Activated CD8-positive, alpha-beta memory T cell treated with anti-CD3 and anti-CD28 coated beads for 1 hour (primary cell): ENCODE measurements around the gene PALLD.

Experiments
- DNase-seq, 2 donors: peaks; one replicate each; pipeline ENCODE4 v3.0.0-alpha.2; 2020; ENCODE audit warnings: low read depth in 1 of 2; ENCODE audit errors: extremely low read depth in 1 of 2

The PALLD gene

GRCh38 chr4:168837922-168838321 lies 341.1 kb downstream of the PALLD start:
- no peak for DNase-seq

GRCh38 chr4:168839758-168840391 lies 343.0 kb downstream of the PALLD start:
- no peak for DNase-seq

- no peak for DNase-seq
These were observed 343.5 kb downstream of the PALLD start for GRCh38 chr4:168840392-168840763.

GRCh38 chr4:168841000-168841671 lies 344.3 kb downstream of the PALLD start:
- no peak for DNase-seq

- DNase-seq = no peak
These were observed 344.8 kb downstream of the PALLD start for GRCh38 chr4:168841672-168842019.

DNA sequence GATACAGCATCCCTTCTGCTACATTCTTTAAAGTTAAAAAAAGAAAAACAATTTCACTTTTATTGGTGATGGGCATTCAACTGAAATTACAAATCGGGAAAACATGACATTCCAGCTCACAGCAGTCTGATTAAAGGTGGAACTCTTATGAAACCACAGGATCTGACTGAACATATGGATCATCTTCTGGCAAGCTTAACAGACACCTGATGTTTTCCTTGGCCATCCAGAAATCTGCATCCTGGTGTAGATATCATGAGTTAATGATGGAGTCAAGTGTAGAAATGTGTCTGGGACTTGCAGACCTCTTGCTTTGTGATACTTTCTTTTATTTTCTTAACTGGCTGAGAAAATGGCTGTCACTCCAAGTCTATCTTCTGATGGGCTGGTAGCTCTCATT lies 345.3 kb downstream of the PALLD start:
- no peak for DNase-seq

DNA sequence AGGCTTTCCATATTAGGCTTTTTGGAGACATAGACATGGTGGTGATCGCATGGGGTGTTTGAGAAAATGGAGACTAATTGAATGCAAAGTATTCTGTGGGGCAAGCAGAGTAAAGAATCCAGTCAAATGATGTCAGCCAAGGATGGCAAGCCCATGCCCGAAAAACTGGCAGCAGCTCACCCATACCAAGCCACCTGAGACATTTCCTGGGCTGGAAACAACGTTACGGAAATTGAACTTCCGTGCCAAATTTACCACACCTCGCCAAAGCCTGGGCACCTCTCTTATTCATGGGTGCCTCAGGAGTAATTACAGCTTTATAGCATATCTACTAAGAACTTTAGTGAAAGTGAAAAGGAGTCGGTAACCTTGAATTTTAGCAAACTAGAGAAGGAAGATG lies 346.8 kb downstream of the PALLD start:
- no peak for DNase-seq

- no peak for DNase-seq
These were observed 347.6 kb downstream of the PALLD start for GRCh38 chr4:168844353-168845049.

DNA sequence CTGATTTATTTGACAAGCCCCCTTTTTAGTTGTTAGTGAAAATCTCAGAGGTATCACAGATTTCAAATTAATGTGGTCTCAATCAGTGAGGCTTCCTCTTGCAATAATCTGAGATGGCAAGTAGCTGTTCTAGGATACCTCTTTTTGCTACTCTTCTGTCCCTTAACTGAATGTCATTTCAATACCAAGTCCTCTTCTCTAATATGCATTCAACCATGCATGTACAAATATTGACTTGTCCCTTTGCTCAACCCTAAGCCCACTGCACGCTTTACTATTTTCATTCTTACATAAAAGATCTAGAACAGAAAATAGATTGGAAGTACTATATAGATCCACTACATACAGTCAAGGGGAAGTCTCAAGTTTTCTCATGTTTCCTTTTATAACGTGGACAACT lies 349.0 kb downstream of the PALLD start:
- DNase-seq = no peak

- no peak for DNase-seq
These were observed 349.6 kb downstream of the PALLD start for GRCh38 chr4:168846414-168846813.

DNA sequence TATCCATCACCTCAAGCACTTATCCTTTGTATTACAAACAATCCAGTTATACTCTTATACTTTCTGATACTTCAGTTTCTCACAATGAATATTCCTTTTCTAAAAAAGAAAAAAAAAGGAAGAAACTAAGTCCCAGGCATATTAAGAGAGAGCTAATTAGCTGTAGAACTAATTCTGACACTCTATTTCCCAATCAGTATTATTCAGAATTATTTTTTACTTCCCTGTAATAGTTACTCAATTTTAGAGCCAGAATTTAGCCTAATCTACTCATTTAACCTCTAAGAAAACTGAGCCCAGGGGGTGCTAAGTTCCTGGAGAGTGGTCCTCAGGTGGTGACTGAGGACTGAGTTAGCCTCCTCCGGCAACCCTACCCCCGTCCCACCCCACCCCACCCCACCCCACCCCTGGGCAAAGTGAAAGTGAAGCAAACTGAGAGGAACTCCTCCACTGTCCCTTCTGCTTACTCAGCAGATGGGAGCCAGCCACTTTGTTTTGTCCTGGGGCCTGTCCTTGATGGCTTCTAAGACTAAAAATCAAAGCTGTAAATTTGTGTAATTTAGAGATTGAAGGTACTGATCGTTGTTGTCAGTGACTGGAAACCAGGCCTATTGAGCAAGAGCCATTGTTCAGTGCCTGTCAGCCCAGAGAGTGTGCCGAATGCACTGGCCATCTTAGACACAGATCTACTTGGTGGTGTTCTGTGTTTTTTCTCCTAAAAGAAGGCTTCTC lies 351.1 kb downstream of the PALLD start:
- DNase-seq = no peak

- DNase-seq = no peak
These were observed 352.3 kb downstream of the PALLD start for GRCh38 chr4:168849030-168849675.

GRCh38 chr4:168849997-168850396 lies 353.1 kb downstream of the PALLD start:
- no peak for DNase-seq

DNA sequence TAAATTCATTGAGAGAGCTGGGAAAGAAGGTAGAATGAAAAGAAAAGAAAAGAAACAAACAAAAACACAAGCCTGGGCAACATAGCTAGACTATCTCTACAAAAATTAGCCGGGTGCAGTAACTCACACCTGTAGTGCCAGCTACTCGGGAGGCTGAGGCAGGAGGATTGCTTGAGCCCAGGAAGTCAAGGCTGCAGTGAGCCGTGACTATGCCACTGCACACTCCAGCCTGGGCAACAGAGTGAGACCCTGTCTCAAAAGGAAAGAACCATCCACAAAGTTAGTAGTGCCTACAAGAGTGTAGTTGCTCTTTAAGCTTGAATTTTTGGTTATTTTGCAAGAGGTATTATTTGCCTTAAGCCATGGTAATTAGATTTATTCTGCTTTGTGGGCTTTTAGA lies 355.5 kb downstream of the PALLD start:
- DNase-seq = no peak

- DNase-seq = no peak
These were observed 356.3 kb downstream of the PALLD start for GRCh38 chr4:168852933-168853713.

- no peak for DNase-seq
These were observed 356.9 kb downstream of the PALLD start for GRCh38 chr4:168853770-168854169.

DNA sequence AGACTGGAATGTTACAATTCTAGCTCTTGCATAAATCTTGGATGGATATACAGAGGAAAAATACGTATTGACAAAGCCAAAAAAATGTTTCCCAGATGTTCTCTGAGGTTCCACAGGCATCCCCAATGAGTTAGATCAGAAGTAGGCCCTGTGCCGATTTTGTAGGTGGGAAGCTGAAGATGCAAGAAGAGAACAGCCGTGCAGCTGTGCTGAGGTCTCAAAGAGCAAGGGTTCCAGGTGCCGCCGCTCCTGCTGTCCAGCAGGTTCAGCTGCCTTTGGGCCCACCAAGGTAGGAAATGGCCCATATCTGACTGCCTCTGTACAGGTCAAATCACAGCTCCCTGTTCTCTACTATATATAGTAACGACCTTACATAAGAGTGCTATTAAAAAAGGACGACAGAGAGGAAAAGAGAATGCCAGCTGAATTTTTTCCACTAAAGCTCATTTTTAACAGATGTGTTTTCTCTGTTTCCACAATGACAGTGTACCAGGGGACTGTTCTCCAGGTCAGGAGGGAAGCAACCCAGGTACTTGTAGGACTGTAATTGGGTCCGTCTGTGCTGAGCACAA lies 357.6 kb downstream of the PALLD start:
- DNase-seq = no peak

GRCh38 chr4:168856312-168856711 lies 359.5 kb downstream of the PALLD start:
- DNase-seq = no peak

- DNase-seq = no peak
These were observed 360.2 kb downstream of the PALLD start for GRCh38 chr4:168857009-168857408.
